Parathyroid adenoma (tissue), 2 donors: ENCODE data around the gene COX14.

Experiments
- H2AFZ ChIP-seq: fragments of 300-600 bp; sonication (generic); one replicate; pipeline ENCODE4 v1.7.0; 2017; ENCODE audit warnings: antibody characterized with exemption, mild to moderate bottlenecking
- H3K27ac ChIP-seq: fragments of 300-600 bp; sonication (generic); one replicate; pipeline ENCODE4 v1.7.0; 2017
- H3K27me3 ChIP-seq: fragments of 300-600 bp; sonication (generic); one replicate; pipeline ENCODE4 v1.7.0; 2017; ENCODE audit warnings: low read length; ENCODE audit not compliant: control insufficient read depth, insufficient read depth
- H3K36me3 ChIP-seq: fragments of 300-600 bp; sonication (generic); one replicate; pipeline ENCODE4 v1.7.0; 2017; ENCODE audit warnings: low read length; ENCODE audit not compliant: control insufficient read depth, insufficient read depth
- H3K4me1 ChIP-seq: fragments of 300-600 bp; sonication (generic); one replicate; pipeline ENCODE4 v1.7.0; 2017; ENCODE audit warnings: control low read depth
- H3K4me2 ChIP-seq: fragments of 300-600 bp; sonication (generic); one replicate; pipeline ENCODE4 v1.7.0; 2017; ENCODE audit warnings: low read length
- H3K4me3 ChIP-seq: fragments of 300-600 bp; sonication (generic); one replicate; pipeline ENCODE4 v1.7.0; 2017; ENCODE audit warnings: low read depth, low read length
- H3K79me2 ChIP-seq: fragments of 300-600 bp; sonication (generic); one replicate; pipeline ENCODE4 v1.7.0; 2017; ENCODE audit warnings: control low read depth
- H3K9ac ChIP-seq: fragments of 300-600 bp; sonication (generic); one replicate; pipeline ENCODE4 v1.7.0; 2017; ENCODE audit warnings: mild to moderate bottlenecking
- H3K9me3 ChIP-seq: fragments of 300-600 bp; sonication (generic); one replicate; pipeline ENCODE4 v1.7.0; 2017; ENCODE audit warnings: low read length; ENCODE audit not compliant: control insufficient read depth
- TF ChIP-seq, protein P1 (sequence below): fragments of 300-600 bp; sonication (generic); IDR thresholded peaks from one replicate; pipeline ENCODE4 v1.7.0; 2017; ENCODE audit warnings: antibody characterized with exemption, mild to moderate bottlenecking
- donor health status: primary hyperparathyroidism.

The COX14 gene

DNA sequence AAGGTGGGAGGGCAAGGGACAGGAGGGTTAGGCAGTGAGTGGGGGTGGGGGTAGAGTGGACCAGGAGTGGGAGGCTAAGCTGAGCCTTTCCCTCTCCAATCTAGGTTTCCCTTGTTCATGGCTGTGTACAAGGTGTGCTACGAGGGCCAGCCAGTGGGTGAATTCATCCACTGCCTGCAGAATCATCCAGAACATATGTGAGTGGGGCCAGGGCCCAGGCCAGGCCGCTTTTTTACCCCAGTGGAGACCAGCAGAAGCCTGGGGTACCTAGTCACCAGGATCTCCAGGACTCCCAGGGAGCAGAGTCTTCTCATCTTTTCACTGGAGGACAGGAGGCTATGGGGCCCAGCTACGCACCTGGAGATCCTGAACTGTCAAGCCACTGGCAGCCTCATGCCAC, 2.7 kb upstream of the COX14 start:
- TF ChIP-seq, protein P1, sequence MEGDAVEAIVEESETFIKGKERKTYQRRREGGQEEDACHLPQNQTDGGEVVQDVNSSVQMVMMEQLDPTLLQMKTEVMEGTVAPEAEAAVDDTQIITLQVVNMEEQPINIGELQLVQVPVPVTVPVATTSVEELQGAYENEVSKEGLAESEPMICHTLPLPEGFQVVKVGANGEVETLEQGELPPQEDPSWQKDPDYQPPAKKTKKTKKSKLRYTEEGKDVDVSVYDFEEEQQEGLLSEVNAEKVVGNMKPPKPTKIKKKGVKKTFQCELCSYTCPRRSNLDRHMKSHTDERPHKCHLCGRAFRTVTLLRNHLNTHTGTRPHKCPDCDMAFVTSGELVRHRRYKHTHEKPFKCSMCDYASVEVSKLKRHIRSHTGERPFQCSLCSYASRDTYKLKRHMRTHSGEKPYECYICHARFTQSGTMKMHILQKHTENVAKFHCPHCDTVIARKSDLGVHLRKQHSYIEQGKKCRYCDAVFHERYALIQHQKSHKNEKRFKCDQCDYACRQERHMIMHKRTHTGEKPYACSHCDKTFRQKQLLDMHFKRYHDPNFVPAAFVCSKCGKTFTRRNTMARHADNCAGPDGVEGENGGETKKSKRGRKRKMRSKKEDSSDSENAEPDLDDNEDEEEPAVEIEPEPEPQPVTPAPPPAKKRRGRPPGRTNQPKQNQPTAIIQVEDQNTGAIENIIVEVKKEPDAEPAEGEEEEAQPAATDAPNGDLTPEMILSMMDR, result no peak
- Histone ChIP-seq H3K36me3 (no peaks in the 10 kb centered on the region), H3K4me3 (no peak overlapping the region), H3K4me2 (peak overlapping the region; percentile 77), H3K27ac (peak overlapping the region; percentile 99), H3K27me3 (no peaks in the 10 kb centered on the region), H2AFZ (peak overlapping the region; percentile 84), H3K4me1 (peaks cover 56% of the 10 kb centered on the region), H3K79me2 (peaks cover 15% of the 10 kb centered on the region), H3K9me3 (no peaks in the 10 kb centered on the region), H3K9ac (peak overlapping the region; percentile 13)

DNA sequence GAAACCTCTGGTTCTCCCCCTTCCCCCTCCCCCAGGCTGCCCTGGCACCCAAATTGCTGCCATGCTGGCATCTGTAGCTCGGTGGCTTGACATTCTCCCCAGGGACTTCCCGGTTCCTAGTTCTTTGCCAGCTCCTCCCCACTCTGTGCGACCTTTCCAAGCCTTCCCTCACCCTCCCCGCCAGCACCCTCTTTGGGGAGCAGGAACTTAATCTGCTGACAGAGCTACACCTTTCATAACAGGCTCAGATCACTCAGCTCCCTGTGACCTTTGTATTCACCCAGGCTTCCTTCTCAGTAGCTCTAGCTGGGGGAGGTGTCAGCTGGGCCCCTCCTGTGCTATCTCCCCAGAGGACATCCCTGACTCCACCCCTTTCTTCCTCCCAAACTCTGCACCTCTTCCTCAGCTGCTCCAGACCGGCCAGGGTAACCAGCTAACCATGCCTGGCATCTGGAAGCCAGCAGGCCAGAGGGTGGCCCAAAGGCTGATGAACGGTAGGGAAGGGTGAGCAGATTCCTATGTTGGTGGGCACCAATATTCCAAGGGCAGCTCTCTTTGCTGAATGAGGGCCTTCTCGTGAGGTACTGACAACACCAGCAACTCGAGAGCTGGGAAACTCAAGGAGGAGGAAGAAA, 1.8 kb upstream of the COX14 start:
- Histone ChIP-seq H3K9me3 (no peaks in the 10 kb centered on the region), H3K4me2 (peak overlapping the region; percentile 77), H3K79me2 (peaks cover 17% of the 10 kb centered on the region), H3K27me3 (no peaks in the 10 kb centered on the region), H3K36me3 (no peaks in the 10 kb centered on the region), H3K4me3 (peak overlapping the region; percentile 44), H3K9ac (peak overlapping the region; percentile 39), H3K4me1 (peaks cover 49% of the 10 kb centered on the region), H2AFZ (peak overlapping the region; percentile 84), H3K27ac (peak overlapping the region; percentile 99)
- TF ChIP-seq, protein P1, result no peak

DNA sequence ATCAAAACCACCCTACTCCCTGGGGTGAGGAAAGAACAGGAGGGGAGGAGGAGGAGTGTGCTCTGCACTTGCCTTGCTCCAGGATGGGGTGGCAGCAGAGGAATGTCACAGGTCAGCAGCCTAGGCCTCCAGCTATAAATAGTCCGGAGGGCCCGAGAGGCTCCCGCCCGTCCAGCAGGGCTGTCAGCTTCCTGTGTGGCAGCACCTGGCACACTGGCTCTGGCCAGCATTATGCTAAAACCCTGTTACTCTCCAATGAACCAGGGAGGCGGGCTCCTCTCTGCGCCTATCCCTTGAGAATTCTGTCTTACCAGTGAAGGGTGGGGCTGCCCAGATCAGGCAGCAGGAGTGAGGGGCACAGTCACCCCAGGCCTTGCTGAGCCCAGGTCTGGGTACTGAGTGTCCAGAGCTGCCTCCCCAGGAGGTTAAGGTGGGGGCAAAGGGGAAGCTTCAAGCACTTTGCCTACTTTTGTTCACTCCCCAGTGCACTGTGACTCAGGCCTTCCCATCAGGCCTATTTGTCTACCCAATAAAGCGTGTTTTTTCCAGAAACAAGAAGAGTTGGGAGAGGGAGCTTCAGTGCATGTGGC, 1.2 kb upstream of the COX14 start:
- peaks cover 21% of the 10 kb centered on the region for H3K79me2 ChIP-seq
- peaks cover 44% of the 10 kb centered on the region for H3K4me1 ChIP-seq
- H3K27ac ChIP-seq, result peak overlapping the region; percentile 99
- TF ChIP-seq, protein P1, result no peak
- peak overlapping the region; percentile 77 for H3K4me2 ChIP-seq
- H3K27me3 ChIP-seq, result no peaks in the 10 kb centered on the region
- H3K36me3 ChIP-seq, result no peaks in the 10 kb centered on the region
- H3K9ac ChIP-seq, result peak overlapping the region; percentile 49
- H3K4me3 ChIP-seq, result peak overlapping the region; percentile 44
- H3K9me3 ChIP-seq, result no peaks in the 10 kb centered on the region
- H2AFZ ChIP-seq, result peak overlapping the region; percentile 84

DNA sequence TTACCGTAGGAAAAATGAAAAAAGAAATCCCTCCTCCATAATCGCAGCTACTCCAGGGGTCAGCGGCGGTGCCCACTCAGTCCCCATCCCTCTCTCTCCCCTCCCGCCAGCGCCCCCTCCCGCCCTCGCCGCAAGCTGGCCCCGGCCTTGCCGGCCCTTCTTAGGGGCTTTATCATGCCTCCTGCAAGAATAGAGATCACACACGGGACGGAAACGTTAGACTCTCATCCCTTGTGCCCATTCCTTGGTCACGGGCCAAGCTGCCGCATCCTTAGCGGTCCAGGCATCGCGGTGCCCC, 692 bp upstream of the COX14 start:
- Histone ChIP-seq H3K36me3 (no peaks in the 10 kb centered on the region), H3K9ac (peak overlapping the region; percentile 49), H3K4me3 (peak overlapping the region; percentile 44), H2AFZ (peak overlapping the region; percentile 84), H3K79me2 (peaks cover 26% of the 10 kb centered on the region), H3K27ac (peak overlapping the region; percentile 99), H3K27me3 (no peaks in the 10 kb centered on the region), H3K4me2 (peak overlapping the region; percentile 77), H3K9me3 (no peaks in the 10 kb centered on the region), H3K4me1 (peaks cover 44% of the 10 kb centered on the region)
- TF ChIP-seq, protein P1, result no peak
